CD4-positive, alpha-beta T cell treated with Interleukin-10 for 1 hour (primary cell): ENCODE data around the gene PLXNA4.

Source experiments
- DNase-seq: peaks from one replicate; pipeline ENCODE4 v3.0.0-alpha.2; 2020

Gene PLXNA4

GRCh38 chr7:132498319-132498718, 78.0 kb downstream of the PLXNA4 start:
- DNase-seq, result no peak

GRCh38 chr7:132497098-132497497, 79.2 kb downstream of the PLXNA4 start:
- no peak for DNase-seq

- no peak for DNase-seq
These were observed 80.3 kb downstream of the PLXNA4 start for GRCh38 chr7:132495936-132496335.

GRCh38 chr7:132494474-132494873, 81.8 kb downstream of the PLXNA4 start:
- no peak for DNase-seq

- DNase-seq, result no peak
These were observed 83.3 kb downstream of the PLXNA4 start for GRCh38 chr7:132492823-132493445.

- no peak for DNase-seq
These were observed 84.8 kb downstream of the PLXNA4 start for GRCh38 chr7:132491391-132491945.

- DNase-seq, result no peak
These were observed 85.8 kb downstream of the PLXNA4 start for GRCh38 chr7:132490474-132490873.

GRCh38 chr7:132489776-132490237, 86.5 kb downstream of the PLXNA4 start:
- DNase-seq, result no peak

- no peak for DNase-seq
These were observed 87.5 kb downstream of the PLXNA4 start for GRCh38 chr7:132488634-132489302.

- no peak for DNase-seq
These were observed 90.0 kb downstream of the PLXNA4 start for GRCh38 chr7:132486274-132486610.

- peak; percentile 64 for DNase-seq
These were observed 90.5 kb downstream of the PLXNA4 start for GRCh38 chr7:132485600-132486273.

- no peak for DNase-seq
These were observed 91.1 kb downstream of the PLXNA4 start for GRCh38 chr7:132485136-132485535.

GRCh38 chr7:132482866-132483265, 93.4 kb downstream of the PLXNA4 start:
- DNase-seq, result no peak

GRCh38 chr7:132480534-132480933, 95.7 kb downstream of the PLXNA4 start:
- DNase-seq, result no peak

- DNase-seq, result no peak
These were observed 99.7 kb downstream of the PLXNA4 start for GRCh38 chr7:132476541-132476940.

- DNase-seq, result no peak
These were observed 100.6 kb downstream of the PLXNA4 start for GRCh38 chr7:132475669-132476116.

GRCh38 chr7:132475037-132475668, 101.1 kb downstream of the PLXNA4 start:
- no peak for DNase-seq

GRCh38 chr7:132472463-132473120, 103.7 kb downstream of the PLXNA4 start:
- DNase-seq, result no peak

- no peak for DNase-seq
These were observed 104.8 kb downstream of the PLXNA4 start for GRCh38 chr7:132471515-132471914.

- no peak for DNase-seq
These were observed 106.6 kb downstream of the PLXNA4 start for GRCh38 chr7:132469681-132470080.

GRCh38 chr7:132469264-132469663, 107.0 kb downstream of the PLXNA4 start:
- no peak for DNase-seq

- no peak for DNase-seq
These were observed 109.9 kb downstream of the PLXNA4 start for GRCh38 chr7:132466367-132466766.

GRCh38 chr7:132465516-132465915, 110.8 kb downstream of the PLXNA4 start:
- DNase-seq, result no peak
